Stimulated activated CD4-positive, alpha-beta T cell treated with anti-CD3 and anti-CD28 coated beads, Interleukin-15, amount 100 ng/mL, for 48 hours (primary cell): Measurements from ENCODE around the gene ICA1.
"Not testable (repeated sequence)": the region's sequence is repeated elsewhere in the genome, so short reads cannot be mapped to it uniquely, and the experiment has no call there.

ENCODE experiments used
- DNase-seq, 2 donors: peaks; one replicate each; pipeline ENCODE4 v3.0.0-alpha.2; 2020; ENCODE audit warnings: low read depth in 2 of 2

The ICA1 gene

GRCh38 chr7:8261711-8262695 is at the start of gene ICA1:
TSS of gene ICA1 (minus strand) at chr7:8262167. CDS start at chr7:8235926, 26,241 bp downstream.
- peak in 1 of 2 donors; percentile 14 for DNase-seq

- DNase-seq, result no peak
Measured at GRCh38 chr7:8310876-8311275, 48.9 kb upstream of the ICA1 start.

DNA sequence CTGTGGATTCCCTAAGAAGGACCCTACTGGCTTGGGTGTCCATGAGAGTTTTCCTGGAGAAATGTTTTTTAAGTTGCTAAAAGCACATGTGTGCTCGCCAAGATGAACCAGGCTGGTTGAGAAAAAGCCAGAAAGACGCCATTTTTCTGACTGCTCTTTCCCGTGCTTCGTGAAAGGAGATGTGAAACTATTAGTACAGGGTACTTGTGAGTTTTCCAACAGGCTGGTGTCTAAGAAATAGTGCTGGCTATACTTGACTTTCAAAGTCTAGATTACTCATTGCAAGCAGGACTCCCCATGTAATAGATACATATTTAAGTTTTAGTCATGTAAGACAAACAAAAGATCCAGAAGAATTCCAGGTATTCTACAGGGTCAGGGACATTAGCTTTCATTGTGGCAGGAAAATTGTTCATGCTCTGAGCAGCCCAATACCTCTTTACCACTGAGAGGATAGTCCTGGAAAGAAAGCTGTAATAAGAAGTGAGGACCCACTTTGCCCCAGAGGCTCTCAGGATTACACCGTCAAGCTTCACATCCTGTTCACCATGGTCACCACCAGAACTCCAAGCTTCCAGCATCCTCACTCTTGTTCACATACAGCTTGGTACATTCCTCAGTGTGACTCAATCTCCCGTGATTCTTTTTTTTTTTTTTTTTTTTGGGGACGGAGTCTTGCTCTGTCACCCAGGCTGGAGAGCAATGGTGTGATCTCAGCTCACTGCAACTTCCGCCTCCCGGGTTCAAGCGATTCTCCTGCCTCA is 43.8 kb upstream of the ICA1 start:
- DNase-seq, result no peak

DNA sequence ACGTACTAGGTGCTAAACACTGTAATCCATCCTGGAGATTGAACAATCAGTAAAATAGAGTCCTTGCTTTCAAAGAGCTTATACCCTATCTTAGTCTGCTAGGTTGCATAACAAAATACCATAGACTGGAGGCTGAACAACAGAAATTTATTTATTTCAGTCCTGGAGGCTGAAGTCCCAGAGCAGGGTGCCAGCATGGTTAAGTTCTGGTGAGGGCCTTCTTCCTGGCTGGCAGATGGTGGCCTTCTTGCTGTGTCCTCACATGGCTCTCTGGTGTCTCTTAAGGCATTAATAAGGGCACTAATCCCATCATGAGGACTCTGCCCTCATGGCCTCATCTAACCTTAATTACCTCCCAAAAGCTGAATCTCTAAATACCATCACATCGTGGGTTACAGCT is 43.1 kb upstream of the ICA1 start:
- no peak for DNase-seq

DNA sequence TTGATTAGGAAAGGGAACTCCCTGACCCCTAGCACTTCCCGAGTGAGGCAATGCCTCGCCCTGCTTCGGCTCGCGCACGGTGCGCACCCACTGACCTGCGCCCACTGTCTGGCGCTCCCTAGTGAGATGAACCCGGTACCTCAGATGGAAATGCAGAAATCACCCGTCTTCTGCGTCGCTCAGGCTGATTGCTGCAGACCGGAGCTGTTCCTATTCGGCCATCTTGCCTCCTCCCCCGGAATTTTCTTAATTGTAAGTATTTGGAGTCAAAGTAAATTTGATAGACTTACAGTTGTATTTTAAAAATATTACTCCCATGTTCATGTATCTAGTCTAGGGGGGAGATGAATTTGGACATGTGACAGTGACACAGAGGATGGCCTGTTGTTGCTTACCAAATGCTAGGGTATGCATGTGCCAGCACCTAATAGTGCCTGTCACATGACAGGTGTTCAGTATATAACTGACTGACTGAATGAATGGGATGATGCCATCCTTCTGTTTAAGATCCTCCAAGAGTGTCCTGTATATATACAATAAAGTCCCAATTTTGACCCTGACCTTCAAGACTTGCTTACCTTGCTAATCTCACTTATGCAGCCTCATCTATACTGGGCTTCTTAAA is 42.0 kb upstream of the ICA1 start:
- no peak for DNase-seq

DNA sequence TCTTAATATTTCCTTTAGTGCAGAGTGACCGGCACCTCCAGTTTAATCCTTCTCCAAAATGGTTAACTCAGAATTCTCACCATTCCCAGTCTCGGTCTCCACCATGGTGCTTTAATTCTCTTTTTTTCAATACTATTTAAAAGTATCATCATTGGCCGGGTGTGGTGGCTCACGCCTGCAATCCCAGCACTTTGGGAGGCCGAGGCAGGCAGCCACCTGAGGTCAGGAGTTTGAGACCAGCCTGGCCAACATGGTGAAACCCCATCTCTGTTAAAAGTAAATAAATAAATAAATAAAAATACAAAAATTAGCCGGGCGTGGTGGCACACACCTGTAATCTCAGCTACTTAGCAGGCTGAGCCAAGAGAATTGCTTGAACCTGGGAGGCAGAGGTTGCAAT is 35.1 kb upstream of the ICA1 start:
- not testable (repeated sequence) for DNase-seq

- DNase-seq, result no peak
Measured at GRCh38 chr7:8296362-8296659, 34.3 kb upstream of the ICA1 start.

DNA sequence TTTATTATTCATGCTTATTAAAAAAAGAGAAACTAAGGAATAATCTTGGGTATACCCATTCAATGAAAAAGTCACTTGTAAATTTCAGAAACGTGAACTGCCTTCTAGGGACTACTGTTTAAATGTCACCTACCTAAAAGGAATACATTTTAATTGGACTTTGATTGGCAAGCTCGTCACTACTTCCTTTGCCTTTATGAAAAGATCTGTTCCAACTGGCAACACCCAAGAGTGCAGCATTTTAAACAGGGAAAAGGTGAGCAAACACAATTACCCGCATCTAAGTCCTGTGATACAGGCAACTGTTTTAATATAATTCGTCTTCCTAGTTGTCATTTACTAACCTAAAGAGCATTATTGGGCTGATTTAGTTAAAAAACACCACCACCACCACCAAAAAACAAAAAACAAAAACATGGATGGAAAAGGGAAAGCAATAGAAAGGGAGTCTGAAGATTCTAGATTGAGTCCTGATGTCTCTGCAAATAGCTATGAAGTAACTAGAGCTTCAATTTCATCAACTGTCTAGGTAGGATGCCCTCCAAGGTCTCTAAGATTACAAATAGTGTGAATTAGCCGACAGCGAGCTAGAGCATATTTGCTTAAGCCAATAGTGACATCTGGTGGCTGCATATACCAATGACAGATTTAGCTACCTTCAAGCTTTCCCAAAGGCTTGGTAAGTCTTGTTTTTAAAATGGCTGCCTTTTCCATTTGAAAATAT is 33.8 kb upstream of the ICA1 start:
- peak; percentile 3 to 5 for DNase-seq

- no peak for DNase-seq
Measured at GRCh38 chr7:8291397-8292141, 29.6 kb upstream of the ICA1 start.

- no peak for DNase-seq
Measured at GRCh38 chr7:8290645-8291308, 28.8 kb upstream of the ICA1 start.

GRCh38 chr7:8286118-8286517 is 24.2 kb upstream of the ICA1 start:
- DNase-seq, result no peak

DNA sequence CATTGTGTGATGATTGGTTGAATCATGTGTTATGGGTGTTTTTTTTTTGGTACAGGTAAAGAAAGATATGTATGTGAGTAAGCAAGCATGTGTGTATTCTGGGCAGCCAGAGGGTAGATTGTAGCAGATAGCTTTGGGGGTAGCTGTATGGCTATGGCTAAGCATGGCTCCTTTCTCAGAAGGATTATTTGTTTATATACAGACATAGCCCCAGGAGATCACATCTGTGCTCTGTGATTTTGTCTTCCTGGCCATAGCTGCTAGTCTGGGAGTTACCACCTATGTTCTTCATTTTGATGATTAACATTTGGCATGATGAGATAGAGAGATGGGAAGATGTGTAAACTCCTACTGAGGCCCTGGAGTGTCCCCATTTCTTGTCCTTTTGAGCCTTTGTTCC is 23.2 kb upstream of the ICA1 start:
- no peak for DNase-seq

DNA sequence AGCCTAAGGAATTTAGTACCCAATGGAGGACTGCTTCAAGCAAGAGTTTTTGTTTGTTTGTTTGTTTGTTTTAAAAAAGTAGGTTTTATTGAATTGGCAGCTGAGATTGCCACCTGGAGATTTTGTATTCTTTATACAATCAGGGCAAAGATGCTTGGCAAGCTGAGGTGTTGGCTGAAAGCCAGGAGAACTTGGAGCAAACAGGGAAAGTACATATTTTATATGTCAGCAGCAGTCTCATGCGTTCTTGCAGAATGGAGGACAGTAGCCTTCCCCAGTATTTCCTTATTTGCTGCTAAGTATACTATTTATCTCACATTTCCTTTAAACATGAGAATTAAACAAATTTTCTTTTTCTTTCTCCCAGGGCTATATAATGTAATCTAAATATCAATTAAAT is 22.6 kb upstream of the ICA1 start:
- DNase-seq, result no peak

DNA sequence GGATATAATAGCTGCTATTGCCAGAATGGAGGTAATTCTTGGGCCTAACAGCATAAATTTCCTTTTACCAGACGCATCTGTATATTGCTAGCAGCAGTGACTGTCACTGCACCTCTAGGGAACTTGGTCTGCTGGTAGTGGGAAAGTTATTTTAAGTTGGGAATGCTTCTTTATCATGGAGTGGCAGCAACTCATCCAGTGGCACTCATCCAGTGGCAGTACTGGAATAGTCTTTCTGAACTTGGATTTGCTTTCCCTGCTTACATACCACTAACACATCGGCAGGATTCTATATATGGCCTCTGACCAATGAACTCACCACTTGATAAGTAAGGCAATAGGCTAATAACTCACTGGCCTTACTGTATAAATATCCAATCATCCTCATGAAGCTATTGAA is 22.0 kb upstream of the ICA1 start:
- DNase-seq, result no peak

DNA sequence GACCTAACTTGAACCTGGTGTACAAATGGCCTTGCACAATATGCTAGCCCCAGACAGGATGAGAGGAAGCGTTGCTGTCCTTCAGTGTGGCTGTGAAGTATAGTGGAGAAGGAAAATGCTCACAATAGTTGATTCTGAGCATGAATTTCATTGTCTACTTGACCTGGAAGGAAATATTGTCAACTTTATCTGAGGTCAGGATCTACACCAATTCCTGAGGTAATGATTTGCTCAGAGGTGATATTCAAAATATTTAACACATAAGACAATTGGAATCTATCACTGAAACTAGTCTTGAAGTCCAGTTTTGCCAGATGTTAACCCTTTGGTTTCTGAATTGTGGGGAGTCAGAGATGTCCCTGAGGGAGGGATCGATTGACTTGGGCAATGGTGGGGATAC is 20.9 kb upstream of the ICA1 start:
- DNase-seq, result no peak

DNA sequence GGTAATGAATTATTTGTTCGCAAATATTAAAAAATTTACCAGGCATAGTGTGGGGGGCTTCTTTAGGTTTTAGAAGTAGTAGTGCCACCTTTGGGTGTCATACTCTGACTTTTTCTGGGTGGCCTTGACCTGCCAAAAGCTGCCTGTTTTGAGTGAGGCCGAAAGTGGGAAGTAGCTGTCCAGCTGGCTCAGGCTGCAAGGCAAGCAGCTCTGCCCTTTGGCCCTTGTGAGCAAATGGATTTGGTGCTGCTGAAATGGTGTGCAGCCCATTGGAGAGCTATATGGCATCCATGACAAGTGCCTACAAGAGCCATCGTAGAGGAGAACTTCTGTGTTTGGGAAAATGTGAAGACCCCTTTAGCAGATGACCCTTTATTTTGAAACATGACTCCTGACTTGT is 20.2 kb upstream of the ICA1 start:
- no peak for DNase-seq

DNA sequence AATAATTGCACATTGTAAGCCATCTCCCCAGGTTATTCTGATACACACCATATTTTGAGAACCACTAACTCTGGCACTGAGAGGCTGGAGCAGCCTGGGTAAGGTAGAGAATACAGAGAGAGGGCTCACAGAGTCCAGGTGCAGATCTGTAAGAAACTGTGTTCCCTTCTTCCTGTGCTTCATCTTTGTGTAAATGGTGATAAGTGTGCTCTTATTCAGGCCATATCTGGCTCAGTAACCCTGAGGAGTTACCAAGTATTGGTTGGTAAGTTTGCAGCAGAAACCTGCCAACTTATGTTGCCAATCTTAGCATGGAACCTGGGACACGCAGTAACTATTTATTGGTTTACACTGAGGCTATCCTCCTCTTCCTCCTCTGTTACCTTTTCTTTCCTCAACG is 16.2 kb upstream of the ICA1 start:
- no peak for DNase-seq

GRCh38 chr7:8277394-8277982 is 15.5 kb upstream of the ICA1 start:
- DNase-seq, result no peak

DNA sequence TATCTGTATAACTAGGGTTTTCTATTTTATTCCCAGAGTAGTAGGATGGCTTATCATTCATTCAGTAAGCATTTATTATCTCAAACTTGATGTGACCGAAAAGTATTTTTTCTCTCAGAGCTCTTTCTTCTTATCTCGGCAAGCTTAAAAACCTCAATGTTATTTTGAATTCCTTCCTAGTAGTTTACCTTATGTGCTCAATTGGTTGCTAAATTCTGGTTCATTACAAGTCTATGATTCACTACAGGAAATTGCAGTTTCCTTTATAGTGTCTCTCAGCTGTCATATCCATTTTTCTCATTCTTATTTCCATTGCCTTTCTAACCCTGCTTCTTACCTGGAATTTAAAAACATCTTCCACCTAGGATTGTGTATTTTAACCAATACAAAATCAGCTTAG is 12.6 kb upstream of the ICA1 start:
- no peak for DNase-seq

- DNase-seq, result no peak
Measured at GRCh38 chr7:8271960-8272359, 10.0 kb upstream of the ICA1 start.
